Endothelial cell of umbilical vein (primary cell): ENCODE results near the gene MTERF4. TPM values are rescaled to one million over a fixed set of nuclear protein-coding genes. Genes with fewer than 3 reads are reported as not detected.

ENCODE experiments used
- BruUV-seq: library from RNA; stranded (reverse); fragments of 400-500 nt; replicated peaks from 2 replicates; lab custom pipeline; 2021; lab: Mats Ljungman, UMichigan
- CTCF ChIA-PET: fragments of 300-600, 350-600 bp; sonication (Branson Sonifier 250); formaldehyde crosslinking; loops from one replicate; lab custom pipeline; 2021; ENCODE audit warnings: antibody characterized with exemption, inconsistent platforms; lab: Charles Lee
- POLR2A ChIA-PET: fragments of 300-600, 350-600 bp; sonication (Branson Sonifier 250); formaldehyde crosslinking; loops from one replicate; lab custom pipeline; 2021; ENCODE audit warnings: antibody characterized with exemption, inconsistent platforms; lab: Charles Lee
- DNase-seq: peaks from one replicate; pipeline ENCODE4 v3.0.0-alpha.2; 2011; ENCODE audit warnings: low read depth, low spot score
- FAIRE-seq: peaks from 2 replicates; lab custom pipeline; 2011; peaks lifted over from hg19 to GRCh38; lab: Jason Lieb, UNC
- H2AFZ ChIP-seq: 2 replicates; pipeline ENCODE4 v1.6.0; 2012; ENCODE audit warnings: low read depth, low read length, control low read depth, inconsistent platforms
- H3K27ac ChIP-seq: 2 replicates; pipeline ENCODE4 v1.5.1; 2011; ENCODE audit warnings: low read depth, mild to moderate bottlenecking, control low read depth, low read length, moderate library complexity; ENCODE audit not compliant: insufficient read depth
- H3K27me3 ChIP-seq, 2 experiments: 2 replicates each; pipeline versions ENCODE4 v1.6.0 to v1.6.1; 2011; ENCODE audit warnings: low read length in 2 of 2, mixed read lengths in 1 of 2; ENCODE audit not compliant: control insufficient read depth in 2 of 2, insufficient read depth in 2 of 2
- H3K36me3 ChIP-seq, 2 experiments: 2 replicates in 1 of 2; 3 replicates in 1 of 2; pipeline ENCODE4 v1.5.1; 2011; ENCODE audit warnings: low read length in 2 of 2, mild to moderate bottlenecking in 1 of 2, moderate library complexity in 1 of 2; ENCODE audit not compliant: control insufficient read depth in 2 of 2, insufficient read depth in 2 of 2; ENCODE audit errors: extremely low read depth in 1 of 2
- H3K4me1 ChIP-seq: 3 replicates; pipeline ENCODE4 v1.5.1; 2011; ENCODE audit warnings: mild to moderate bottlenecking, low read length; ENCODE audit not compliant: control insufficient read depth, insufficient read depth; ENCODE audit errors: extremely low read depth
- H3K4me2 ChIP-seq: 2 replicates; pipeline ENCODE4 v1.6.1; 2011; ENCODE audit warnings: low read length, control low read depth, mixed read lengths; ENCODE audit not compliant: insufficient read depth
- H3K4me3 ChIP-seq, 3 experiments: fragments of 200-600 bp in 1 of 3; sonication (generic), shearing (Covaris generic) in 1 of 3; replicated peaks in 1 of 3; 2 replicates each; pipeline ENCODE4 v1.5.1; 2011 to 2016; ENCODE audit warnings: control low read depth in 3 of 3, low read length in 3 of 3, mild to moderate bottlenecking in 2 of 3, inconsistent platforms in 1 of 3, low read depth in 1 of 3, moderate library complexity in 1 of 3; ENCODE audit not compliant: insufficient read depth in 1 of 3
- H3K79me2 ChIP-seq: 2 replicates; pipeline ENCODE4 v1.6.0; 2012; ENCODE audit warnings: low read length, inconsistent platforms; ENCODE audit not compliant: control insufficient read depth, insufficient read depth
- H3K9ac ChIP-seq: replicated peaks from 2 replicates; pipeline ENCODE3; 2011; ENCODE audit warnings: low read length, control low read depth; ENCODE audit not compliant: insufficient read depth; ENCODE audit errors: extremely low read depth
- H3K9me1 ChIP-seq: replicated peaks from 3 replicates; pipeline ENCODE4 v1.6.0; 2011; ENCODE audit warnings: mild to moderate bottlenecking, low read length; ENCODE audit not compliant: control insufficient read depth, insufficient read depth; ENCODE audit errors: extremely low read depth
- H3K9me3 ChIP-seq: replicated peaks from 2 replicates; pipeline ENCODE4 v1.5.1; 2012; ENCODE audit warnings: low read length, inconsistent platforms; ENCODE audit not compliant: control insufficient read depth, insufficient read depth
- H4K20me1 ChIP-seq: replicated peaks from 2 replicates; pipeline ENCODE3; 2011; ENCODE audit warnings: mild to moderate bottlenecking, low read length; ENCODE audit not compliant: control insufficient read depth, insufficient read depth; ENCODE audit errors: extremely low read depth
- EZH2 ChIP-seq: IDR thresholded peaks from 2 replicates; pipeline ENCODE4 v1.6.1; 2012; ENCODE audit warnings: borderline replicate concordance, low read depth, mild to moderate bottlenecking, moderate library complexity, low read length, inconsistent platforms; ENCODE audit not compliant: severe bottlenecking
- FOS ChIP-seq: IDR thresholded peaks from 2 replicates; pipeline ENCODE4 v1.6.1; 2011; ENCODE audit warnings: mild to moderate bottlenecking, low read length, moderate library complexity, borderline replicate concordance; ENCODE audit not compliant: insufficient read depth
- GATA2 ChIP-seq: IDR thresholded peaks from 2 replicates; pipeline ENCODE4 v1.7.0; 2011; ENCODE audit warnings: low read depth, mild to moderate bottlenecking, moderate library complexity, mixed read lengths, low read length; ENCODE audit not compliant: insufficient read length, insufficient read depth
- JUN ChIP-seq: IDR thresholded peaks from 2 replicates; pipeline ENCODE4 v1.6.1; 2011; ENCODE audit warnings: borderline replicate concordance, low read depth; ENCODE audit not compliant: insufficient read length, insufficient read depth
- MAX ChIP-seq: IDR thresholded peaks from 2 replicates; pipeline ENCODE4 v1.6.1; 2011; ENCODE audit not compliant: insufficient read depth, insufficient read length
- MYC ChIP-seq: IDR thresholded peaks from one replicate; pipeline ENCODE4 v1.6.1; 2011; ENCODE audit warnings: mild to moderate bottlenecking, low read depth, low read length
- POLR2A ChIP-seq: IDR thresholded peaks from 2 replicates; pipeline ENCODE4 v1.6.1; 2012; ENCODE audit warnings: low read depth, mild to moderate bottlenecking, control low read depth, low read length
- POLR2AphosphoS5 ChIP-seq: IDR thresholded peaks from 2 replicates; pipeline ENCODE4 v1.6.1; 2012; ENCODE audit warnings: low read depth, mild to moderate bottlenecking, control low read depth, low read length, moderate library complexity; ENCODE audit not compliant: insufficient read depth
- dilution Hi-C: fragments of 300-500 bp; cut with MboI; formaldehyde crosslinking; loops from one replicate; pipeline ENCODE4 v1.15.0; 2019; ENCODE audit warnings: low sequenced_read_pairs; ENCODE audit not compliant: extremely low pct_ligation_motif_present
- intact Hi-C: fragments of 100-400 bp; cut with micrococcal nuclease; formaldehyde crosslinking; loops from one replicate; pipeline ENCODE4 v1.10.0; 2022
- polyA plus RNA-seq, 4 experiments: library from polyadenylated mRNA; depleted of rRNA in 3 of 4; stranded (reverse) in 3 of 4; unstranded in 1 of 4; fragments of >200 nt; gene quantifications; 2 replicates each; pipeline versions ENCODE4 v1.2.1 to v1.2.3, GENCODE V29; 2011 to 2012; ENCODE audit warnings: missing spikeins in 1 of 4
- total RNA-seq: library from RNA; stranded (reverse); gene quantifications from 2 replicates; pipeline ENCODE4 v1.2.3, GENCODE V29; 2021
- TF ChIP-seq, protein P1 (sequence below), 2 donors: IDR thresholded peaks; 1 replicate in 1 of 2; 2 replicates in 1 of 2; pipeline ENCODE4 v1.5.1; 2011; ENCODE audit warnings: low read length in 2 of 2, mild to moderate bottlenecking in 2 of 2, moderate library complexity in 2 of 2, control low read depth in 1 of 2, inconsistent platforms in 1 of 2, low read depth in 1 of 2; ENCODE audit not compliant: insufficient read depth in 1 of 2; ENCODE audit errors: extremely low read depth in 1 of 2

Gene MTERF4
- total and polyA plus RNA-seq, 2 donors (not counting 3 experiments of a cell fraction or from before 2014, with no cell fraction given): 14.7 to 27.3 TPM

DNA sequence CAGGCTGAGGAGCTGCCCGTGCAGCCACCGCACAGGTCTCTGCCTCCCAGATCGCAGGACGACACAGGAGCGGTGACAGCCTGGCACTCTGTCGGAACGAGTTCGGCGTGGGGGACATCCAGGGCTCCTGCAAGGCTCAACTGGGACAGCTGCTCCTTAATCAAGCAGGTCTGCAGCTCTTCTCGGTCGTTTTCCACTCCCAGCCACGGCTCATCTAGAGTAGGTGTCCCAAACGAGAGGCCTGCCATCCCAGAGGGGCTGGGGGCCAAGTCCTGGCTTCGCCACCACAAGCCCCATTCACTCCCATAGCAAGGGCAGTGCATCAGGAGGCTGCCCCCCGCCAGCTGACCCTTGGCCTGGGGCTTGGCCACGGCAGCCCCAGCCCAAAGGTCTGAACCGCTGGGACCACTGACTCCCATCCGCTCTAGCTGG lies 24.7 kb upstream of the MTERF4 start:
- peaks cover 0 to 2% of the 10 kb centered on the region in 2 experiments for H3K36me3 ChIP-seq
- ChIA-PET POLR2A (no interaction called here), CTCF (no interaction called here)
- TF ChIP-seq, protein P1, sequence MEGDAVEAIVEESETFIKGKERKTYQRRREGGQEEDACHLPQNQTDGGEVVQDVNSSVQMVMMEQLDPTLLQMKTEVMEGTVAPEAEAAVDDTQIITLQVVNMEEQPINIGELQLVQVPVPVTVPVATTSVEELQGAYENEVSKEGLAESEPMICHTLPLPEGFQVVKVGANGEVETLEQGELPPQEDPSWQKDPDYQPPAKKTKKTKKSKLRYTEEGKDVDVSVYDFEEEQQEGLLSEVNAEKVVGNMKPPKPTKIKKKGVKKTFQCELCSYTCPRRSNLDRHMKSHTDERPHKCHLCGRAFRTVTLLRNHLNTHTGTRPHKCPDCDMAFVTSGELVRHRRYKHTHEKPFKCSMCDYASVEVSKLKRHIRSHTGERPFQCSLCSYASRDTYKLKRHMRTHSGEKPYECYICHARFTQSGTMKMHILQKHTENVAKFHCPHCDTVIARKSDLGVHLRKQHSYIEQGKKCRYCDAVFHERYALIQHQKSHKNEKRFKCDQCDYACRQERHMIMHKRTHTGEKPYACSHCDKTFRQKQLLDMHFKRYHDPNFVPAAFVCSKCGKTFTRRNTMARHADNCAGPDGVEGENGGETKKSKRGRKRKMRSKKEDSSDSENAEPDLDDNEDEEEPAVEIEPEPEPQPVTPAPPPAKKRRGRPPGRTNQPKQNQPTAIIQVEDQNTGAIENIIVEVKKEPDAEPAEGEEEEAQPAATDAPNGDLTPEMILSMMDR (IDR thresholded peaks at IDR 0.05; ENCODE audit: extremely low read depth in 1 of 2, insufficient read depth in 1 of 2, low read depth in 1 of 2, low read length in 2 of 2): no peak
- TF ChIP-seq JUN: no peak
- no peak for TF ChIP-seq MYC
- no peak for TF ChIP-seq POLR2AphosphoS5
- no peak for TF ChIP-seq POLR2A
- H2AFZ ChIP-seq: no peak overlapping the region
- H3K4me3 ChIP-seq: no peak overlapping the region
- H4K20me1 ChIP-seq: no peaks in the 10 kb centered on the region
- H3K9me1 ChIP-seq: no peaks in the 10 kb centered on the region
- no peaks in the 10 kb centered on the region for H3K9me3 ChIP-seq
- H3K79me2 ChIP-seq: no peaks in the 10 kb centered on the region
- no TSS peak for BruUV-seq
- H3K4me2 ChIP-seq: no peak overlapping the region
- H3K27me3 ChIP-seq: no peaks in the 10 kb centered on the region
- H3K4me1 ChIP-seq: no peaks in the 10 kb centered on the region
- H3K27ac ChIP-seq: no peak overlapping the region
- no peak overlapping the region for H3K9ac ChIP-seq
- DNase-seq (no peak), FAIRE-seq (no peak)
- intact Hi-C loops (no loop called here), dilution Hi-C loops (no loop called here)

DNA sequence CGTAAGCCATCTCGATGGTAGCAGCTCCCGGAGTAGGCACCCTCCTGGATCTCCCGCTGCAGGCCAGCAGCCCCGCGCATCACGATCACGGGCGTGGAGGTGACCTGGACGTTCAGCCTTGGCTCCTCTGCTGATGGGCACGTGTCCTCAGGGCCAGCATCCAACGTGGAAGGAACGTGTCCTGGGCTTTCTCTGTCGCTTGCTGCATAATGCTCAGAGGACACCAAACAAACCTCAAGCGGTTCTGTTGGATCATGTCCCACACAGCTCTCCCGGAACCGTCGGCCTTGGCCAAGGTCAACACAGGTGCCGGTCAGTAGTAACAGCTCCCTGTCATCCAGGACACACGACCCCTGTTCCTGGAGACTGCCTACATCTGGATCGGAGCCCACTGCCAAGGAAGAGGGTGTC lies 24.1 kb upstream of the MTERF4 start:
- Histone ChIP-seq H3K79me2 (no peaks in the 10 kb centered on the region), H3K36me3 (peaks cover 0 to 2% of the 10 kb centered on the region in 2 experiments), H3K4me2 (no peak overlapping the region), H3K4me3 (no peak overlapping the region), H4K20me1 (no peaks in the 10 kb centered on the region), H3K9me3 (no peaks in the 10 kb centered on the region), H2AFZ (no peak overlapping the region), H3K9me1 (no peaks in the 10 kb centered on the region), H3K9ac (no peak overlapping the region), H3K4me1 (no peaks in the 10 kb centered on the region), H3K27ac (no peak overlapping the region), H3K27me3 (no peaks in the 10 kb centered on the region)
- intact Hi-C loops (no loop called here), dilution Hi-C loops (no loop called here)
- CTCF ChIA-PET: no interaction called here
- no peak for TF ChIP-seq JUN
- TF ChIP-seq MYC: no peak
- no peak for TF ChIP-seq MAX
- no peak for TF ChIP-seq FOS
- TF ChIP-seq POLR2A: no peak
- no peak for TF ChIP-seq POLR2AphosphoS5
- TF ChIP-seq GATA2: no peak
- TF ChIP-seq EZH2: no peak
- TF ChIP-seq, protein P1 (IDR thresholded peaks at IDR 0.05; ENCODE audit: extremely low read depth in 1 of 2, insufficient read depth in 1 of 2, low read depth in 1 of 2, low read length in 2 of 2): no peak
- POLR2A ChIA-PET: no interaction called here
- DNase-seq (no peak), FAIRE-seq (no peak)
- BruUV-seq: no TSS peak
